IMR-90 (cell line): ENCODE measurements around the gene SURF4. TPM values are rescaled to one million over a fixed set of nuclear protein-coding genes. Genes with fewer than 3 reads are reported as not detected.

Experiments used
- ATAC-seq: fragments of 200-7000 bp; cut with Tn5 transposase; 2 replicates; pipeline ENCODE4 v1.9.1; 2020; ENCODE audit warnings: low read depth, mild to moderate bottlenecking, moderate library complexity
- BruUV-seq: library from RNA; stranded (reverse); fragments of 400-500 nt; replicated peaks from 2 replicates; lab custom pipeline; 2021; lab: Mats Ljungman, UMichigan
- CTCF ChIA-PET: fragments of 300-600 bp; formaldehyde crosslinking; extraction: SDS; loops from one replicate; lab custom pipeline; 2021; ENCODE audit warnings: antibody characterized with exemption; lab: Yijun Ruan, JAX
- POLR2A ChIA-PET: fragments of 300-600 bp; sonication (Branson Sonifier 250); formaldehyde crosslinking; loops from one replicate; lab custom pipeline; 2022; ENCODE audit warnings: antibody characterized with exemption; ENCODE audit not compliant: unreplicated experiment; lab: Charles Lee
- DNase-seq: peaks from one replicate; pipeline ENCODE4 v3.0.0; 2013
- H2AFZ ChIP-seq: replicated peaks from 2 replicates; pipeline ENCODE3; 2013; ENCODE audit warnings: low read length, mild to moderate bottlenecking; ENCODE audit not compliant: poor library complexity
- H2AK5ac ChIP-seq: 2 replicates; pipeline ENCODE4 v1.6.1; 2013; ENCODE audit warnings: low read depth, low read length, inconsistent platforms
- H2AK9ac ChIP-seq: replicated peaks from 2 replicates; pipeline ENCODE3; 2013; ENCODE audit warnings: mild to moderate bottlenecking, low read depth, low read length, moderate library complexity; ENCODE audit not compliant: poor library complexity
- H2BK120ac ChIP-seq: 2 replicates; pipeline ENCODE4 v1.6.1; 2013; ENCODE audit warnings: low read depth, low read length, inconsistent platforms
- H2BK15ac ChIP-seq: 3 replicates; pipeline ENCODE4 v1.6.1; 2013; ENCODE audit warnings: low read depth, low read length, inconsistent platforms
- H2BK20ac ChIP-seq: 2 replicates; pipeline ENCODE4 v1.6.1; 2013; ENCODE audit warnings: low read depth, mild to moderate bottlenecking, inconsistent platforms, low read length, moderate library complexity
- H2BK5ac ChIP-seq: 2 replicates; pipeline ENCODE4 v1.6.1; 2013; ENCODE audit warnings: mild to moderate bottlenecking, low read depth, low read length, inconsistent platforms; ENCODE audit not compliant: poor library complexity, severe bottlenecking
- H3K14ac ChIP-seq: replicated peaks from 2 replicates; pipeline ENCODE4 v1.6.1; 2013; ENCODE audit warnings: low read depth, low read length, inconsistent platforms
- H3K18ac ChIP-seq: 2 replicates; pipeline ENCODE4 v1.6.1; 2013; ENCODE audit warnings: low read depth, low read length, control low read depth
- H3K23ac ChIP-seq: 2 replicates; pipeline ENCODE4 v1.6.1; 2013; ENCODE audit warnings: low read depth, low read length, inconsistent platforms
- H3K27ac ChIP-seq: 2 replicates; pipeline ENCODE4 v1.5.1; 2013; ENCODE audit warnings: mild to moderate bottlenecking, control low read depth, low read length; ENCODE audit not compliant: insufficient read depth
- H3K27me3 ChIP-seq: 2 replicates; pipeline ENCODE4 v1.6.1; 2013; ENCODE audit warnings: low read length; ENCODE audit not compliant: control insufficient read depth, insufficient read depth
- H3K36me3 ChIP-seq: 2 replicates; pipeline ENCODE4 v1.6.1; 2013; ENCODE audit warnings: low read length, mixed read lengths; ENCODE audit not compliant: control insufficient read depth, insufficient read depth
- H3K4ac ChIP-seq: 2 replicates; pipeline ENCODE4 v1.6.1; 2013; ENCODE audit warnings: low read depth, low read length, inconsistent platforms
- H3K4me1 ChIP-seq: 2 replicates; pipeline ENCODE4 v1.6.1; 2013; ENCODE audit warnings: low read length, mixed read lengths; ENCODE audit not compliant: control insufficient read depth, insufficient read depth
- H3K4me2 ChIP-seq: 2 replicates; pipeline ENCODE4 v1.6.1; 2013; ENCODE audit warnings: low read depth, mild to moderate bottlenecking, control low read depth, low read length, moderate library complexity
- H3K4me3 ChIP-seq: 2 replicates; pipeline ENCODE4 v1.5.1; 2013; ENCODE audit warnings: low read depth, mild to moderate bottlenecking, control low read depth, low read length, moderate library complexity; ENCODE audit not compliant: insufficient read depth
- H3K56ac ChIP-seq: 2 replicates; pipeline ENCODE4 v1.6.1; 2013; ENCODE audit warnings: low read length, inconsistent platforms; ENCODE audit not compliant: insufficient read depth; ENCODE audit errors: extremely low read depth
- H3K79me1 ChIP-seq, 2 experiments: 2 replicates each; pipeline ENCODE4 v1.6.1; 2013; ENCODE audit warnings: low read length in 2 of 2, inconsistent platforms in 1 of 2, low read depth in 1 of 2
- H3K9ac ChIP-seq: 2 replicates; pipeline ENCODE4 v1.6.1; 2013; ENCODE audit warnings: low read depth, low read length, control low read depth
- H3K9me1 ChIP-seq: 2 replicates; pipeline ENCODE4 v1.6.1; 2013; ENCODE audit warnings: low read length, inconsistent platforms; ENCODE audit not compliant: insufficient read depth
- H3K9me3 ChIP-seq: 2 replicates; pipeline ENCODE4 v1.6.1; 2013; ENCODE audit warnings: low read length; ENCODE audit not compliant: control insufficient read depth, insufficient read depth
- H4K20me1 ChIP-seq: 2 replicates; pipeline ENCODE4 v1.6.1; 2013; ENCODE audit warnings: low read length, inconsistent platforms; ENCODE audit not compliant: insufficient read depth
- H4K5ac ChIP-seq: 2 replicates; pipeline ENCODE4 v1.6.1; 2013; ENCODE audit warnings: mild to moderate bottlenecking, low read depth, low read length, control low read depth
- H4K8ac ChIP-seq, 2 experiments: 2 replicates each; pipeline ENCODE4 v1.6.1; 2013; ENCODE audit warnings: low read depth in 2 of 2, low read length in 2 of 2, control low read depth in 1 of 2, inconsistent platforms in 1 of 2
- H4K91ac ChIP-seq: 2 replicates; pipeline ENCODE4 v1.6.1; 2013; ENCODE audit warnings: low read depth, low read length, inconsistent platforms; ENCODE audit not compliant: insufficient read depth
- BHLHE40 ChIP-seq: fragments of 150-350 bp; IDR thresholded peaks from 2 replicates; pipeline ENCODE4 v1.6.1; 2016; ENCODE audit warnings: mild to moderate bottlenecking, low read depth, low read length
- CEBPB ChIP-seq: IDR thresholded peaks from 2 replicates; pipeline ENCODE4 v1.6.1; 2012; ENCODE audit warnings: low read depth, low read length, improper control_type of control experiment
- CHD1 ChIP-seq: IDR thresholded peaks from 2 replicates; pipeline ENCODE4 v1.6.1; 2012; ENCODE audit warnings: low read depth, low read length, improper control_type of control experiment
- ELK1 ChIP-seq: fragments of 150-350 bp; IDR thresholded peaks from 2 replicates; pipeline ENCODE4 v1.6.1; 2016; ENCODE audit warnings: low read depth, mild to moderate bottlenecking, low read length, moderate library complexity, borderline replicate concordance
- MAFK ChIP-seq: IDR thresholded peaks from 2 replicates; pipeline ENCODE4 v1.6.1; 2012; ENCODE audit warnings: low read depth, low read length, improper control_type of control experiment
- MAZ ChIP-seq: IDR thresholded peaks from 2 replicates; pipeline ENCODE4 v1.6.1; 2012; ENCODE audit warnings: low read depth, mild to moderate bottlenecking, low read length, improper control_type of control experiment, moderate library complexity, borderline replicate concordance
- POLR2A ChIP-seq: IDR thresholded peaks from 2 replicates; pipeline ENCODE4 v1.6.1; 2012; ENCODE audit warnings: mild to moderate bottlenecking, low read depth, low read length
- RCOR1 ChIP-seq: IDR thresholded peaks from 2 replicates; pipeline ENCODE4 v1.6.1; 2012; ENCODE audit warnings: mild to moderate bottlenecking, low read length, improper control_type of control experiment; ENCODE audit not compliant: insufficient replicate concordance
- SMC3 ChIP-seq: fragments of 150-350 bp; IDR thresholded peaks from 2 replicates; pipeline ENCODE4 v1.6.1; 2016; ENCODE audit warnings: low read depth, mild to moderate bottlenecking, antibody characterized with exemption, low read length, moderate library complexity
- USF2 ChIP-seq: fragments of 150-350 bp; IDR thresholded peaks from 2 replicates; pipeline ENCODE4 v1.6.1; 2017; ENCODE audit warnings: mild to moderate bottlenecking, antibody characterized with exemption, low read length, low read depth
- WGBS, 2 experiments: methylation state at CpG; one replicate each; pipeline versions ENCODE4 v1.1.5 to v1.1.7; 2013; ENCODE audit warnings: missing lambda C conversion rate in 2 of 2; ENCODE audit not compliant: insufficient read length in 1 of 2; ENCODE audit errors: extremely low coverage in 2 of 2; 5-methylcytosine and 5-hydroxymethylcytosine counted together
- dilution Hi-C: fragments of 300-500 bp; cut with HindIII; formaldehyde crosslinking; loops from one replicate; pipeline ENCODE4 v1.14.3; 2018; ENCODE audit warnings: low sequenced_read_pairs; ENCODE audit not compliant: unreplicated experiment
- in situ Hi-C: fragments of 300-500 bp; cut with MboI; formaldehyde crosslinking; loops from 3 replicates; pipeline ENCODE4 v1.14.3; 2019; ENCODE audit warnings: low sequenced_read_pairs, inconsistent platforms, mixed read lengths
- intact Hi-C: fragments of 100-400 bp; cut with micrococcal nuclease; formaldehyde crosslinking; loops from 2 replicates; pipeline ENCODE4 v1.10.0; 2022
- polyA plus RNA-seq, 3 experiments: library from polyadenylated mRNA; depleted of rRNA; stranded (reverse); fragments of >200 nt; gene quantifications; 2 replicates each; pipeline ENCODE4 v1.2.3, GENCODE V29; 2012; ENCODE audit warnings: low replicate concordance in 1 of 3
- total RNA-seq: library from RNA; depleted of rRNA; stranded (reverse); fragments of >200 nt; gene quantifications from 2 replicates; pipeline ENCODE4 v1.2.3, GENCODE V29; 2012

The SURF4 gene
- total and polyA plus RNA-seq, 2 of the 4 experiments (the other 2 are of a cell fraction) = 307 to 532 TPM

GRCh38 chr9:133387680-133388079 is 11.8 kb upstream of the SURF4 start:
- Histone ChIP-seq H2AFZ (no peak overlapping the region), H3K27ac (no peak overlapping the region), H3K36me3 (no peaks in the 10 kb centered on the region), H2BK120ac (no peak overlapping the region), H4K20me1 (no peaks in the 10 kb centered on the region; the same call in 1 of the 2 replicates), H2AK5ac (no peak overlapping the region), H3K56ac (no peak overlapping the region), H3K4me1 (no peaks in the 10 kb centered on the region), H3K4me3 (no peak overlapping the region), H3K9ac (no peak overlapping the region), H3K9me3 (no peaks in the 10 kb centered on the region), H3K23ac (no peak overlapping the region), H4K5ac (no peak overlapping the region), H2BK20ac (no peak overlapping the region), H4K91ac (no peak overlapping the region), H3K4me2 (no peak overlapping the region), H2AK9ac (peak overlapping the region; percentile 66), H3K4ac (no peak overlapping the region), H2BK15ac (no peak overlapping the region), H3K18ac (no peak overlapping the region), H3K27me3 (peaks cover 6% of the 10 kb centered on the region; the same call in 1 of the 2 replicates), H3K9me1 (no peaks in the 10 kb centered on the region), H3K79me1 (no peaks in the 10 kb centered on the region), H4K8ac (no peak overlapping the region), H3K14ac (no peak overlapping the region), H2BK5ac (no peak overlapping the region)
- POLR2A ChIA-PET = no interaction called here
- CTCF ChIA-PET = no interaction called here
- intact Hi-C loops (no loop called here), dilution Hi-C loops (no loop called here), in situ Hi-C loops (no loop called here)
- no peak for DNase-seq
- 76% methylated on average over 6 of the region's 9 CpGs; no CpG with 5 or more reads in 1 of the 2 experiments for WGBS, 2 experiments
- TF ChIP-seq MAFK = no peak
- TF ChIP-seq ELK1 = no peak
- TF ChIP-seq CEBPB = no peak
- no peak for TF ChIP-seq USF2
- no peak for TF ChIP-seq MAZ
- no peak for TF ChIP-seq SMC3
- no peak for TF ChIP-seq RCOR1
- TF ChIP-seq BHLHE40 = no peak
- no peak for TF ChIP-seq POLR2A
- no peak for TF ChIP-seq CHD1
- no peak for ATAC-seq
- BruUV-seq = no TSS peak
